ENCODE data around the gene SEH1L. TPM values are rescaled to one million over a fixed set of nuclear protein-coding genes. Genes with fewer than 3 reads are reported as not detected.

SEH1L gene
- total RNA-seq, 1 donor from 2014 or later = 28.0 TPM

DNA sequence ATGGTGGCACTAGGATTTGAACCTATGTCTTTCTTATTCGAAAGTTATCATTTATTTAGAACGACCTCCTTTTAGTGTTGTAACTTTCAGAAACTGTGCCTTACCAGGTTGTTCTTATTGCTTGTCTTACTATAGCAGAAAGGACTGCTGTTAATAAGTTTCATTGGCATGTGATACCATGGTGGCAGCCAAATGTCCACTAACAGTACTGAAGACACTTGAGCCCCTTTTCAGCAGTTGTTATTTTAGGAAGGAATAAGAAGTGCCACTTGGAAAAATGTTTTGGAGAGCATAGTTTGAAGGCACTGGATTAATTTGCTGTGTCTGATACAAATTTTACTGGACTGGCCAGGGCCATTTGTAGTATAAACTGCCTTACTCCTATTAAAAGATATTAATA is 81.1 kb downstream of the SEH1L start:
- H3K27me3 ChIP-seq = no peaks in the 10 kb centered on the region
- intact Hi-C loops (cut with DNase I) = no loop called here
- TF ChIP-seq POLR2A (IDR thresholded peaks at IDR 0.05) (no peak), CTCF (IDR thresholded peaks at IDR 0.05) (no peak), POLR2AphosphoS5 (IDR thresholded peaks at IDR 0.05; ENCODE audit: insufficient read depth in 1 of 2, low read depth in 1 of 2) (no peak)
- H3K27ac ChIP-seq = no peak overlapping the region
- no peaks in the 10 kb centered on the region for H3K9me3 ChIP-seq
- H3K4me1 ChIP-seq = no peaks in the 10 kb centered on the region
- H3K4me3 ChIP-seq = no peak overlapping the region
- H3K36me3 ChIP-seq = peaks cover 0 to 40% of the 10 kb centered on the region in 2 donors
- DNase-seq (ENCODE audit: extremely low spot score in 2 of 2) = no peak

- intact Hi-C loops (cut with DNase I) = no loop called here
- Histone ChIP-seq H3K27me3 (no peaks in the 10 kb centered on the region), H3K27ac (no peak overlapping the region), H3K4me1 (no peaks in the 10 kb centered on the region), H3K36me3 (peaks cover 0 to 27% of the 10 kb centered on the region in 2 donors), H3K9me3 (no peaks in the 10 kb centered on the region), H3K4me3 (no peak overlapping the region)
- DNase-seq (ENCODE audit: extremely low spot score in 2 of 2) = no peak
- TF ChIP-seq CTCF (IDR thresholded peaks at IDR 0.05) (no peak), POLR2A (IDR thresholded peaks at IDR 0.05) (no peak), POLR2AphosphoS5 (IDR thresholded peaks at IDR 0.05; ENCODE audit: insufficient read depth in 1 of 2, low read depth in 1 of 2) (no peak)
Observed at GRCh38 chr18:13032173-13032572, 84.4 kb downstream of the SEH1L start.

- intact Hi-C loops (cut with DNase I) = no loop called here
- no peaks in the 10 kb centered on the region for H3K4me1 ChIP-seq
- DNase-seq (ENCODE audit: extremely low spot score in 2 of 2) = no peak
- TF ChIP-seq CTCF (IDR thresholded peaks at IDR 0.05) (no peak), POLR2A (IDR thresholded peaks at IDR 0.05) (no peak), POLR2AphosphoS5 (IDR thresholded peaks at IDR 0.05; ENCODE audit: insufficient read depth in 1 of 2, low read depth in 1 of 2) (no peak)
- H3K36me3 ChIP-seq = peaks cover 0 to 20% of the 10 kb centered on the region in 2 donors
- no peaks in the 10 kb centered on the region for H3K27me3 ChIP-seq
- H3K4me3 ChIP-seq = no peak overlapping the region
- no peak overlapping the region for H3K27ac ChIP-seq
- H3K9me3 ChIP-seq = no peaks in the 10 kb centered on the region
Observed at GRCh38 chr18:13035249-13035914, 87.6 kb downstream of the SEH1L start.

GRCh38 chr18:13036622-13037320 is 89.0 kb downstream of the SEH1L start:
- Histone ChIP-seq H3K27me3 (no peaks in the 10 kb centered on the region), H3K36me3 (peaks cover 0 to 20% of the 10 kb centered on the region in 2 donors), H3K27ac (no peak overlapping the region), H3K4me3 (no peak overlapping the region), H3K4me1 (no peaks in the 10 kb centered on the region), H3K9me3 (no peaks in the 10 kb centered on the region)
- DNase-seq (ENCODE audit: extremely low spot score in 2 of 2) = no peak
- no peak for TF ChIP-seq POLR2A (IDR thresholded peaks at IDR 0.05)
- TF ChIP-seq CTCF (IDR thresholded peaks at IDR 0.05) = no peak
- no peak for TF ChIP-seq POLR2AphosphoS5 (IDR thresholded peaks at IDR 0.05; ENCODE audit: insufficient read depth in 1 of 2, low read depth in 1 of 2)
- intact Hi-C loops (cut with DNase I) = no loop called here

Other genes starting within 250 kb of the SEH1L start
- gene CEP76, start 245.3 kb upstream of the SEH1L start, total RNA-seq = 8.6 TPM
- 56.2 TPM for gene PSMG2, start 245.0 kb upstream of the SEH1L start, total RNA-seq
- 32.9 TPM for gene PTPN2, start 63.8 kb upstream of the SEH1L start, total RNA-seq
- 17.9 TPM for gene CEP192, start 43.4 kb downstream of the SEH1L start, total RNA-seq

Data from vagina (tissue), 2 donors.